ENCODE measurements around the gene IQCE. TPM values are rescaled to one million over a fixed set of nuclear protein-coding genes. Genes with fewer than 3 reads are reported as not detected.

Gene IQCE
- 100 to 1,000 TPM in 1 of 4 donors, 10 to 100 TPM in 3; 27.2 to 187 (median 55.5) TPM for total RNA-seq

DNA sequence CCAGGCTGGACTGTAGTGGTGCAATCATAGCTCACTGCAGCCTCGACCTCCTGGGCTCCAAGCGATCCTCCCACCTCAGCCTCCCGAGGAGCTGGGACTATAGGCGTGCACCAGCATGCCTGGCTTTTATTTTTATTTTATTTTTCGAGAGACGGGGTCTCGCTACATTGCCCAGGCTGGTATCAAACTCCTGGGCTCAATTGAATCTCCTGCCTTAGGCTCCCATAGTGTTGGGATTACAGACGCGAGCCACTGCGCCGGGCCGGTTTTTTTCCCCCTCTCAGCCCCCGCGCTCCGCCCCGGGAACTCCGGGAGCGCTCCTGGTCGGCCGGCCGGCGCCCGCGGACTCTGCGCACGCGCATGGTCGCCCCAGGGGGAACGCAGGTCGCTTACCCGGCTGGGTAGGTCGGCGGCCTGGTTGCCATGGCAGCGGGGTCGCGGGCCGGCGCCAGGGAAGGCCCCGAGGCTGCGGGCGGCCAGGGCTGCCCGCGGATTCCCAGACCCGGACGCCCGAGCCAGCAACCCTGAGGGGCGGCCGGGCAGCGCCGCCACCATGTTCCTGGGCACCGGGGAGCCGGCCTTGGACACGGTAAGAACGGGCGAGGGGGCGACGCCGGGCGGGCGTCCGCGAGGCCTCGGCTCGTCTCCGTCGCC lies at the start of gene IQCE:
TSS of gene IQCE (plus strand) at position 351 of the 654 bp plus-strand sequence. CDS start at position 554, 203 bp downstream.
- peak; percentile 95 for DNase-seq
- no peaks in the 10 kb centered on the region for H3K9me3 ChIP-seq
- TF ChIP-seq POLR2AphosphoS5 (IDR thresholded peaks at IDR 0.05) (peak; percentile 42 to 55 (median 51)), EP300 (IDR thresholded peaks at IDR 0.05; ENCODE audit: low read depth) (no peak)
- peaks cover 20 to 58% (median 41%) of the 10 kb centered on the region in 4 donors for H3K4me1 ChIP-seq
- H3K4me3 ChIP-seq: peak within 1 kb of the TSS; percentile 80 to 100 (median 82)
- intact Hi-C loops (cut with DNase I; ENCODE audit: low total_unique reads) (loop anchor here (5.0 kb wide), 1 partner anchor 64 kb away; no protein-coding TSS in a partner anchor), in situ Hi-C loops (cut with MboI; ENCODE audit: low pct_ligation_motif_present in 1 of 4, low pct_unique_long_range_greater_than_20kb in 1 of 4, low sequenced_read_pairs in 3 of 4) (no loop called here)
- peak within 1 kb of the TSS; percentile 85 to 90 (median 88) for H3K27ac ChIP-seq
- WGBS, 2 donors (ENCODE audit: low coverage in 1 of 2): 1% methylated on average over 63 of the region's 66 CpGs; no CpG with 5 or more reads in 1 of the 2 donors
- no peaks in the 10 kb centered on the region for H3K36me3 ChIP-seq
- H3K27me3 ChIP-seq: no peaks in the 10 kb centered on the region

- peaks cover 15 to 37% (median 28%) of the 10 kb centered on the region in 4 donors for H3K4me1 ChIP-seq
- DNase-seq: no peak
- H3K9me3 ChIP-seq: no peaks in the 10 kb centered on the region
- no peak overlapping the region for H3K4me3 ChIP-seq
- no peaks in the 10 kb centered on the region for H3K36me3 ChIP-seq
- in situ Hi-C loops (cut with MboI; ENCODE audit: low pct_ligation_motif_present in 1 of 4, low pct_unique_long_range_greater_than_20kb in 1 of 4, low sequenced_read_pairs in 3 of 4): no loop called here
- no peaks in the 10 kb centered on the region for H3K27me3 ChIP-seq
- no peak for TF ChIP-seq POLR2AphosphoS5 (IDR thresholded peaks at IDR 0.05)
- no peak for TF ChIP-seq EP300 (IDR thresholded peaks at IDR 0.05; ENCODE audit: low read depth)
- no peak for TF ChIP-seq POLR2A (IDR thresholded peaks at IDR 0.05)
- TF ChIP-seq CTCF (IDR thresholded peaks at IDR 0.05): no peak
- intact Hi-C loops (cut with DNase I; ENCODE audit: low total_unique reads): no loop called here
- peak overlapping the region in 2 of 4 donors; percentile 44 to 65 for H3K27ac ChIP-seq
- 82% methylated on average over 11 of the region's 23 CpGs; no CpG with 5 or more reads in 1 of the 2 donors for WGBS, 2 donors (ENCODE audit: low coverage in 1 of 2)
Measured at GRCh38 chr7:2509298-2509906, 49.4 kb upstream of the IQCE start.

GRCh38 chr7:2510130-2510776 lies 48.5 kb upstream of the IQCE start:
- intact Hi-C loops (cut with DNase I; ENCODE audit: low total_unique reads): no loop called here
- no peak overlapping the region for H3K4me3 ChIP-seq
- no peaks in the 10 kb centered on the region for H3K36me3 ChIP-seq
- in situ Hi-C loops (cut with MboI; ENCODE audit: low pct_ligation_motif_present in 1 of 4, low pct_unique_long_range_greater_than_20kb in 1 of 4, low sequenced_read_pairs in 3 of 4): no loop called here
- H3K27me3 ChIP-seq: no peaks in the 10 kb centered on the region
- 89% methylated on average over 13 of the region's 13 CpGs; no CpG with 5 or more reads in 1 of the 2 donors for WGBS, 2 donors (ENCODE audit: low coverage in 1 of 2)
- peak overlapping the region; percentile 50 to 65 (median 64) for H3K27ac ChIP-seq
- H3K9me3 ChIP-seq: no peaks in the 10 kb centered on the region
- TF ChIP-seq CTCF (IDR thresholded peaks at IDR 0.05) (no peak), POLR2AphosphoS5 (IDR thresholded peaks at IDR 0.05) (no peak), POLR2A (IDR thresholded peaks at IDR 0.05) (no peak), EP300 (IDR thresholded peaks at IDR 0.05; ENCODE audit: low read depth) (no peak)
- H3K4me1 ChIP-seq: peaks cover 15 to 37% (median 28%) of the 10 kb centered on the region in 4 donors
- no peak for DNase-seq

DNA sequence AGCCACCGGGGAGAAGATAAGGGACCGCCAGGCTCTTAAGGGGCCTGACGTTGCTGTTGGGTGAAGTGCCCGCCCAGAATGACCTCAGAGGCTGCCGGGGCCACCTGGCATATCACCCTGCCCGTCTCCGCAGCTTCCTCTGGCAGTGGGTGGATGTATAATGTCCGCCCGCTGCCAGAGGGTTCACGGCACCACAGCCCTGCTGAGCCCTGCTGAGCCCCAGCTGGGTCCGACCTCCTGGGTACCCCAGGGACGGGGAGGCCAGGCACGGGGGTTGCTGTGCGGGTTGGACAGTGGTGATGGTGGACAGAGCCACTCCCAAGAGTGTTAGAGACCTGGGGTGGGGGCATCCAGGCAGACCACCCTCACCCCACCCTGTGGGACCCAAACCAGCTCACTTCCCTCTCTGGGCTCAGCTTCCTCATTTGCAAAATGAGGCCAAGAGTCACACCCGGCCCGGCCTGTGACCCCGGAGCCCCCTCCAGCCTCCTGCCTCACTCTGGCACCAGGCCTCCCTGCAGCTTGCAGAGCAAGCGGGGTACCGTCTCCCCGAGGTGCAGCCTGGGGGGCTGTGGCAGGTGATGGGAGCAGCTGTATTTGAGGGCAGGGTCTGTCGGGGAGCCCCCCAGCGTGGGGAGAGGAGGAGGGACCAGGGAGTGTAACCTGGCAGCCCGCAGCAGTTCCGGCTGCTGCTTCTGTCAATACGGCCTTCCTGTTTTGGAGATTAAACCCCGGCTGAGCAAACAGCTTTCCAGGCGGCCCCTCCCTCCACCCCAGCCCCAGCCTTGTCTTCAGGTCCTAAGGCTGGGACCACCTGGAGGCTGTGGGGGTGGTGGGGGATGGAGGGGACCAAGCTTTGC lies 47.6 kb upstream of the IQCE start:
- peak; percentile 61 for DNase-seq
- WGBS, 2 donors (ENCODE audit: low coverage in 1 of 2): 21% methylated on average over 18 of the region's 27 CpGs; no CpG with 5 or more reads in 1 of the 2 donors
- in situ Hi-C loops (cut with MboI; ENCODE audit: low pct_ligation_motif_present in 1 of 4, low pct_unique_long_range_greater_than_20kb in 1 of 4, low sequenced_read_pairs in 3 of 4): no loop called here
- Histone ChIP-seq H3K4me1 (peaks cover 15 to 37% (median 28%) of the 10 kb centered on the region in 4 donors), H3K27ac (peak overlapping the region; percentile 50 to 65 (median 64)), H3K4me3 (no peak overlapping the region), H3K27me3 (no peaks in the 10 kb centered on the region), H3K9me3 (no peaks in the 10 kb centered on the region), H3K36me3 (no peaks in the 10 kb centered on the region)
- TF ChIP-seq POLR2AphosphoS5 (IDR thresholded peaks at IDR 0.05) (no peak), POLR2A (IDR thresholded peaks at IDR 0.05) (no peak), CTCF (IDR thresholded peaks at IDR 0.05) (no peak), EP300 (IDR thresholded peaks at IDR 0.05; ENCODE audit: low read depth) (no peak)
- intact Hi-C loops (cut with DNase I; ENCODE audit: low total_unique reads): no loop called here
